GM12875 (cell line): ENCODE measurements around the gene DNMT1.

Experiments
- H3K4me3 ChIP-seq: one replicate; pipeline ENCODE4 v1.5.1; 2011; ENCODE audit warnings: low read depth, low read length, control low read depth
- TF ChIP-seq, protein P1 (sequence below): IDR thresholded peaks from 2 replicates; pipeline ENCODE4 v1.5.1; 2011; ENCODE audit warnings: low read depth, mild to moderate bottlenecking, control low read depth, inconsistent platforms, low read length, moderate library complexity, borderline replicate concordance; ENCODE audit not compliant: insufficient read depth

The DNMT1 gene

GRCh38 chr19:10134040-10134439 is 60.7 kb downstream of the DNMT1 start:
- no peak overlapping the region for H3K4me3 ChIP-seq
- TF ChIP-seq, protein P1, sequence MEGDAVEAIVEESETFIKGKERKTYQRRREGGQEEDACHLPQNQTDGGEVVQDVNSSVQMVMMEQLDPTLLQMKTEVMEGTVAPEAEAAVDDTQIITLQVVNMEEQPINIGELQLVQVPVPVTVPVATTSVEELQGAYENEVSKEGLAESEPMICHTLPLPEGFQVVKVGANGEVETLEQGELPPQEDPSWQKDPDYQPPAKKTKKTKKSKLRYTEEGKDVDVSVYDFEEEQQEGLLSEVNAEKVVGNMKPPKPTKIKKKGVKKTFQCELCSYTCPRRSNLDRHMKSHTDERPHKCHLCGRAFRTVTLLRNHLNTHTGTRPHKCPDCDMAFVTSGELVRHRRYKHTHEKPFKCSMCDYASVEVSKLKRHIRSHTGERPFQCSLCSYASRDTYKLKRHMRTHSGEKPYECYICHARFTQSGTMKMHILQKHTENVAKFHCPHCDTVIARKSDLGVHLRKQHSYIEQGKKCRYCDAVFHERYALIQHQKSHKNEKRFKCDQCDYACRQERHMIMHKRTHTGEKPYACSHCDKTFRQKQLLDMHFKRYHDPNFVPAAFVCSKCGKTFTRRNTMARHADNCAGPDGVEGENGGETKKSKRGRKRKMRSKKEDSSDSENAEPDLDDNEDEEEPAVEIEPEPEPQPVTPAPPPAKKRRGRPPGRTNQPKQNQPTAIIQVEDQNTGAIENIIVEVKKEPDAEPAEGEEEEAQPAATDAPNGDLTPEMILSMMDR = no peak

DNA sequence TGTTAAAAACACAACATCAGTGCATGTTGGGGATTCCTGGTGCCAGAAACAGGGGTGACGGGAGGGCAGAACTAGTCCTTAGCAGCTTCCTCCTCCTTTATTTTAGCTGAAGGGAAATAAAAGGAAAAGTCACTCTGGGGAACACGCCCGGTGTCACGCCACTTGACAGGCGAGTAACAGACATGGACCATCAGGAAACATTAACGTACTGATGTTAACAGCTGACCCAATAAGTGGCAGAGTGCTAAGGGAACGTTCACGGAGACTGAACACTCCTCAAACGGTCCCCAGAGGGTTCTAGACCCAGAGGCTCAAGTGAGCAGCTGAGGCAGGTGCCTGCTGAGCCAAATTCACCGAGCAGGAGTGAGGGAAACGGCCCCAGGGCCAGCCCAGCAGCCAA is 61.2 kb downstream of the DNMT1 start:
- H3K4me3 ChIP-seq = no peak overlapping the region
- TF ChIP-seq, protein P1 = no peak

GRCh38 chr19:10132905-10133304 is 61.8 kb downstream of the DNMT1 start:
- no peak overlapping the region for H3K4me3 ChIP-seq
- TF ChIP-seq, protein P1 = no peak

DNA sequence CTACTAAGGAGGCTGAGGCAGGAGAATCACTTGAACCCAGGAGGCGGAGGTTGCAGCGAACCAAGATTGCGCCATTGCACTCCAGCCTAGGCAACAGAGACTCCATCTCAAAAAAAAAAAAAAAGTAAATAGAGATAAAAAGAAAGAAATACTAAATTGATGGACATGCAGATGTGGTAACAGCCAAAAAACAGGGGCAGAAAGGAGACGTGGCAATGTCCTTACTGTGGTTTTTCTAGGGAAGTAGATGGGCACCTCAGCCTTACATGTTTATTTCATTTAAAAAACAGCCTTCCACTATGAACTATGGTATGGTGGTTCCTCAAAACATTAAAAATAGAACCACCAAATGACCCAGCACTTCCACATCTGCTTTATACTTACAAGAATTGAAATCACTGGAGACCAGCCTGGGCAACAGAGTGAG is 68.5 kb downstream of the DNMT1 start:
- TF ChIP-seq, protein P1 = no peak
- H3K4me3 ChIP-seq = no peak overlapping the region

DNA sequence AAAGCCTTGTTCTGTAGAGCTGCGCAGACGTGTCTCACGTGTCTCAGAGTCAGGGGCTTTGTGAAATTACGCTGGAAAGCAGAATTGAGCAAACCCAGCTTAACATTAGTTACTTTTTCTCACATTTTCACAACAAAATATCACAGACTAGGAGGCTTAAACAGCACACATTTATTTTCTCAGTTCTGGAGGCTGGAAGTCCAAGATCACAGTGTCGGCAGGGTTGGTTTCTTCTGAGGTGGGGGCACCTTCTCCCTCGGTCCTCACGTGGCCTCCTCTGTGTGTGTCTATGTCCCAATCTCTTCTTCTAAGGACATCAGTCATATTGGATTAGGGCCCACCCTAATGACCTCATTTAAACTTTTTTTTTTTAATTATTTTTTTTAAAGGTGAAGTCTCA is 70.3 kb downstream of the DNMT1 start:
- H3K4me3 ChIP-seq = no peak overlapping the region
- TF ChIP-seq, protein P1 = no peak

DNA sequence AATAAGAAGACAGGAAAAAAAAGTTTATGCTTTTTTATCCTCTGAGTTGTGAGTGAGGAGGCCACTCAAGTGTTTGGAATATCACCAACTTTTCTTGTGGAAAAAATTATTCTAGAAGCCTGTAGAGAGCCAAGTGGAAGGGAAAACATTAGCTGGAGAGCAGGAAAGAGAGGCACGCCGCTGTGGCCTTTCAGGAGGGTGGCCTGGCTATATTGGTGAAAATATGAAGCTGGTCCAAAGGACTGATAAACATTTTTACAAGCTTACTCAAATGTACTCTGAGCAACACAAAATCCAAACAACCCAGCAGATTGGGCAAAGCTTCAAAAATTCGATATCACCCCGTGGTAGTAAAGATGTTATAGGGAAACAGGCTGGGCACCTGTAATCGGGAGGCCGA is 72.7 kb downstream of the DNMT1 start:
- TF ChIP-seq, protein P1 = no peak

DNA sequence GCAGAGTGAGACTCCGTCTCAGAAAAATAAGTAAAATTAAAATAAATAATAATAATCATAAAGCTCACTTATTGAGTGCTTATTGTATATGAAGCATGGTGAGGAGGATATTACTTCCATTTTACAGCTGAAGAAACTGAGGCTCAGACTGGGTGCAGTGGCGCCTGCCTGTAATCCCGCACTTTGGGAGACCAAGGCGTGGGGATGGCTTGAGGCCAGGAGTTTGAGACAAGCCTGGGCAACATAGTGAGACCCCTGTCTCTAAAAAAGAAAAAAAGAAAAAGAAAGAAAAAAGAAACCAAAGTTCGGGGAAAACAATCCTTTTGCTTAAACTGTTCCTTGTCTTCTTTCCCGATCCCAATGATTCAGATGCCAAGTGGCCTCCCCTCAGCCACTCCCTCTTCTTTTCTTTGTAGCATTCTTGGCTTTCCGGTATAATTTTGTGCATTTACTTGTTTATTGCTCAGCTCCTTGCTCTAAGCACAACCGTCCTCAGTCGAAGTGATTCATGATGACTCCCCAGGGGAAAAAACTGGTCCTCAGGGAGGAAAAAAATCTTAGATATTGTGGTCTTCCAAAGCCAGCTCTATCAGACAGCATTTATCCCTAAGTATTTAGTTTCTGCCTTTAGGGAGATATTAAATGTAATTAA is 74.1 kb downstream of the DNMT1 start:
- no peak overlapping the region for H3K4me3 ChIP-seq
- TF ChIP-seq, protein P1 = no peak

More for the DNA sequence above, 72.7 kb downstream of the DNMT1 start:
- no peak overlapping the region for H3K4me3 ChIP-seq
